ENCODE data around the gene IL2RA. TPM values are rescaled to one million over a fixed set of nuclear protein-coding genes. Genes with fewer than 3 reads are reported as not detected.
A peak's percentile ranks its signal among the peaks of the same experiment; 100 is the strongest.

The IL2RA gene
- total and polyA plus RNA-seq, 2 donors from 2014 or later = 0.54 to 11.9 TPM

- Histone ChIP-seq H3K9ac (ENCODE audit: low read length in 3 of 3) (no peak overlapping the region), H3K9me3 (ENCODE audit: control insufficient read depth in 2 of 3, insufficient read depth in 1 of 3, low read length in 3 of 3) (peaks cover 0 to 2% (median 0%) of the 10 kb centered on the region in 3 donors), H3K4me3 (ENCODE audit: low read length in 3 of 3) (no peak overlapping the region), H3K27me3 (ENCODE audit: control insufficient read depth, insufficient read depth, low read length) (no peaks in the 10 kb centered on the region), H3K27ac (ENCODE audit: low read depth in 2 of 2, low read length in 2 of 2) (no peak overlapping the region), H3K36me3 (ENCODE audit: control insufficient read depth in 2 of 3, insufficient read depth in 3 of 3, low read length in 3 of 3) (no peaks in the 10 kb centered on the region), H3K4me1 (ENCODE audit: control insufficient read depth in 2 of 3, insufficient read depth in 2 of 3, low read depth in 1 of 3, low read length in 3 of 3) (no peaks in the 10 kb centered on the region)
- FAIRE-seq = no peak
- no peak for TF ChIP-seq CTCF (IDR thresholded peaks at IDR 0.05; ENCODE audit: borderline replicate concordance, extremely low read depth, insufficient read depth)
- intact Hi-C loops (cut with DNase I) = no loop called here
- DNase-seq = no peak
Observed at GRCh38 chr10:6035931-6036575, 26.1 kb downstream of the IL2RA start.

- Histone ChIP-seq H3K36me3 (ENCODE audit: control insufficient read depth in 2 of 3, insufficient read depth in 3 of 3, low read length in 3 of 3) (no peaks in the 10 kb centered on the region), H3K4me3 (ENCODE audit: low read length in 3 of 3) (no peak overlapping the region), H3K27ac (ENCODE audit: low read depth in 2 of 2, low read length in 2 of 2) (no peak overlapping the region), H3K4me1 (ENCODE audit: control insufficient read depth in 2 of 3, insufficient read depth in 2 of 3, low read depth in 1 of 3, low read length in 3 of 3) (no peaks in the 10 kb centered on the region), H3K9me3 (ENCODE audit: control insufficient read depth in 2 of 3, insufficient read depth in 1 of 3, low read length in 3 of 3) (peaks cover 0 to 3% (median 0%) of the 10 kb centered on the region in 3 donors), H3K27me3 (ENCODE audit: control insufficient read depth, insufficient read depth, low read length) (no peaks in the 10 kb centered on the region), H3K9ac (ENCODE audit: low read length in 3 of 3) (no peak overlapping the region)
- intact Hi-C loops (cut with DNase I) = no loop called here
- no peak for FAIRE-seq
- no peak for TF ChIP-seq CTCF (IDR thresholded peaks at IDR 0.05; ENCODE audit: borderline replicate concordance, extremely low read depth, insufficient read depth)
- peak in 1 of 5 donors; percentile 15 for DNase-seq
Observed at GRCh38 chr10:6035101-6035834, 26.9 kb downstream of the IL2RA start.

GRCh38 chr10:6034371-6034770 is 27.8 kb downstream of the IL2RA start:
- no peak overlapping the region for H3K4me3 ChIP-seq (ENCODE audit: low read length in 3 of 3)
- DNase-seq = no peak
- intact Hi-C loops (cut with DNase I) = no loop called here
- H3K4me1 ChIP-seq (ENCODE audit: control insufficient read depth in 2 of 3, insufficient read depth in 2 of 3, low read depth in 1 of 3, low read length in 3 of 3) = no peaks in the 10 kb centered on the region
- no peaks in the 10 kb centered on the region for H3K36me3 ChIP-seq (ENCODE audit: control insufficient read depth in 2 of 3, insufficient read depth in 3 of 3, low read length in 3 of 3)
- no peak for TF ChIP-seq CTCF (IDR thresholded peaks at IDR 0.05; ENCODE audit: borderline replicate concordance, extremely low read depth, insufficient read depth)
- H3K27ac ChIP-seq (ENCODE audit: low read depth in 2 of 2, low read length in 2 of 2) = peak overlapping the region; percentile 52 to 84
- H3K27me3 ChIP-seq (ENCODE audit: control insufficient read depth, insufficient read depth, low read length) = no peaks in the 10 kb centered on the region
- no peak overlapping the region for H3K9ac ChIP-seq (ENCODE audit: low read length in 3 of 3)
- peaks cover 0 to 3% (median 0%) of the 10 kb centered on the region in 3 donors for H3K9me3 ChIP-seq (ENCODE audit: control insufficient read depth in 2 of 3, insufficient read depth in 1 of 3, low read length in 3 of 3)
- no peak for FAIRE-seq

Data from kidney (tissue), 14 donors.